ENCODE data around the gene RGS6. TPM values are rescaled to one million over a fixed set of nuclear protein-coding genes. Genes with fewer than 3 reads are reported as not detected.

The RGS6 gene
- total RNA-seq, 3 donors from 2014 or later = 3.4 to 9.2 (median 4.5) TPM

DNA sequence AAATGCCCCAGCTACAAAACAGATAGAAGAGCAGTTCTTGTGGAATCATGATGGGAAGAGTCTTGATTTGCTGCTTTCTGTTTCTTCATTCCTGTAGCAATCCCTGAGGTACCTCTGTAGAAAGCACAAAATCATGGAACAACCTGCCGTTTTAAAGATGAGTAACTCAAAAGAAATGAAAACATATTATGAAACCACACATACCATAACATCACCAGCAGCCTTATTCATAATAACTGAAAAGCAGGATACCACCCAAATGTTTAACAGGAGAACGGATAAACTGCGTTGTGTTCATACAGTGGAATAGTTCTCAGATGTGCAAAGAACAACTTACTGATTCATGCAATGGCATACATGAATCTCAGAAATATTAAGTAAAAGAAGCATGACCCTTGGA is 188.1 kb downstream of the RGS6 start:
- Histone ChIP-seq H3K27me3 (no peaks in the 10 kb centered on the region), H3K36me3 (no peaks in the 10 kb centered on the region), H3K4me3 (no peak overlapping the region), H3K27ac (no peak overlapping the region), H3K9me3 (peaks cover 0 to 1% of the 10 kb centered on the region in 2 donors), H3K4me1 (no peaks in the 10 kb centered on the region)
- TF ChIP-seq POLR2AphosphoS5 (IDR thresholded peaks at IDR 0.05) = no peak
- TF ChIP-seq, protein P1, sequence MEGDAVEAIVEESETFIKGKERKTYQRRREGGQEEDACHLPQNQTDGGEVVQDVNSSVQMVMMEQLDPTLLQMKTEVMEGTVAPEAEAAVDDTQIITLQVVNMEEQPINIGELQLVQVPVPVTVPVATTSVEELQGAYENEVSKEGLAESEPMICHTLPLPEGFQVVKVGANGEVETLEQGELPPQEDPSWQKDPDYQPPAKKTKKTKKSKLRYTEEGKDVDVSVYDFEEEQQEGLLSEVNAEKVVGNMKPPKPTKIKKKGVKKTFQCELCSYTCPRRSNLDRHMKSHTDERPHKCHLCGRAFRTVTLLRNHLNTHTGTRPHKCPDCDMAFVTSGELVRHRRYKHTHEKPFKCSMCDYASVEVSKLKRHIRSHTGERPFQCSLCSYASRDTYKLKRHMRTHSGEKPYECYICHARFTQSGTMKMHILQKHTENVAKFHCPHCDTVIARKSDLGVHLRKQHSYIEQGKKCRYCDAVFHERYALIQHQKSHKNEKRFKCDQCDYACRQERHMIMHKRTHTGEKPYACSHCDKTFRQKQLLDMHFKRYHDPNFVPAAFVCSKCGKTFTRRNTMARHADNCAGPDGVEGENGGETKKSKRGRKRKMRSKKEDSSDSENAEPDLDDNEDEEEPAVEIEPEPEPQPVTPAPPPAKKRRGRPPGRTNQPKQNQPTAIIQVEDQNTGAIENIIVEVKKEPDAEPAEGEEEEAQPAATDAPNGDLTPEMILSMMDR (IDR thresholded peaks at IDR 0.05) = no peak
- TF ChIP-seq POLR2A (IDR thresholded peaks at IDR 0.05) = no peak
- intact Hi-C loops (cut with DNase I; ENCODE audit: low total_unique reads) = loop anchor here (10.0 kb wide), 1 partner anchor 1026 kb away; no protein-coding TSS in a partner anchor
- DNase-seq (ENCODE audit: low spot score in 2 of 2) = no peak

DNA sequence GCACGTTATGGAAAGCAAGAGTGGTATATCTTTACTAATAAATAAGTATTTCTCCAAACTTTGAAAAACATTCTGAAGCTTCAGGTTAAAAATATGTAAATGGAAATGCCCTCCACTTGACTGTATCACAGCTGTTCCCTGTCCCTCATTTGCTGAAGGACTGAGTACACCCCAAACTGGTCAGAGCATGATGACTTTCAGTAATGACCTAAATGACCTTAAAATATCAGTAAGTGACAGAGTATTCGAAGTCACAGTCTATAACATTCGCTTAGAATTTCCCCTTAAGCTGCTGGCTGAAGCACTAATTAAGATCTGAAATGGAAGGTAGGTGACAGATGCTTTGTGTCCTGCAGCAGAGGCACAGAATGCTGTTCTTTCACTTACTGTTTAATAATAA is 191.5 kb downstream of the RGS6 start:
- Histone ChIP-seq H3K27me3 (no peaks in the 10 kb centered on the region), H3K4me3 (no peak overlapping the region), H3K4me1 (no peaks in the 10 kb centered on the region), H3K36me3 (no peaks in the 10 kb centered on the region), H3K27ac (no peak overlapping the region), H3K9me3 (peaks cover 0 to 3% of the 10 kb centered on the region in 2 donors)
- intact Hi-C loops (cut with DNase I; ENCODE audit: low total_unique reads) = loop anchor here (10.0 kb wide), 1 partner anchor 1029 kb away; no protein-coding TSS in a partner anchor
- DNase-seq (ENCODE audit: low spot score in 2 of 2) = no peak
- TF ChIP-seq POLR2A (IDR thresholded peaks at IDR 0.05) (no peak), POLR2AphosphoS5 (IDR thresholded peaks at IDR 0.05) (no peak)
- TF ChIP-seq, protein P1 (IDR thresholded peaks at IDR 0.05) = no peak

DNA sequence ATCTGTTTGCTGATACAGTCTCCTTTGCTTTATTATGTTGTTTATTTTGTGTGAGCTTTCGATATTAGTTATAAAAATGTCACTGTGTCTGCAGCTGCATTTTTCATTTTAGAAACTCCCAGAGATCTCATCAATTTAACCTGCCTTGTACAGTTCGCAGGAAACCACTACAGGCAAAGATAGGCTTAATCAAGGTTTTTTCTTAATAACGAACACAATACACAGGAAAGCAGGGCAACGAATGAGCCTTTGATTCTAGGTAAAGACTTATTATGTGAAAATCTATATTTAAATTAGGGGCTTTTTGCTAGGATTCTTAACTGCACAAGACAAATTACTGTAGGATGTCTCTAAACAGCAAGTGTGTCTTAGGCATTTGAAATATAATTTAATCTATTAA is 191.9 kb downstream of the RGS6 start:
- DNase-seq (ENCODE audit: low spot score in 2 of 2) = no peak
- H3K27ac ChIP-seq = no peak overlapping the region
- peaks cover 0 to 3% of the 10 kb centered on the region in 2 donors for H3K9me3 ChIP-seq
- H3K36me3 ChIP-seq = no peaks in the 10 kb centered on the region
- no peaks in the 10 kb centered on the region for H3K4me1 ChIP-seq
- no peaks in the 10 kb centered on the region for H3K27me3 ChIP-seq
- TF ChIP-seq POLR2A (IDR thresholded peaks at IDR 0.05) (no peak), POLR2AphosphoS5 (IDR thresholded peaks at IDR 0.05) (no peak)
- TF ChIP-seq, protein P1 (IDR thresholded peaks at IDR 0.05) = no peak
- intact Hi-C loops (cut with DNase I; ENCODE audit: low total_unique reads) = loop anchor here (10.0 kb wide), 1 partner anchor 1029 kb away; no protein-coding TSS in a partner anchor
- H3K4me3 ChIP-seq = no peak overlapping the region

DNA sequence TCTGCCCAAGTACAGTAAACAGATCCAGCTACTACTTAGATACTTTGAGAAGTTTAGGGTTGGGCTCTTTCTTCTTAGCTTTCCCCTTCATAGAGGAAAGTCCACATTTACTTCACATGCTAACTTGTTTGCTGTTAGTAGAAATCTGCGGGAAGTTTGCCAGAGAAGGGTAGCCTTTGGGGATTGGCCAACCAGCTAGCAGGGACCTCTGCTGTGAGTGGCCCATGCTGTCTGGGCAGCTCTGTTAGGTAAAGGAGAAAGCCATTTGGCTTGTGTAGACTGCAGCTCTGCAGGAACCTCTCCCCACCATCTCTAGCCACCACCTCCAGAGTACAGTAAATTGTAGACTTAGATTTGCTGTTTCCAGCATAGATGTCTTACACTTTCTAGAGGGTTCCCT is 193.9 kb downstream of the RGS6 start:
- H3K27me3 ChIP-seq = no peaks in the 10 kb centered on the region
- H3K27ac ChIP-seq = no peak overlapping the region
- no peak for DNase-seq (ENCODE audit: low spot score in 2 of 2)
- TF ChIP-seq, protein P1 (IDR thresholded peaks at IDR 0.05) = no peak
- TF ChIP-seq POLR2AphosphoS5 (IDR thresholded peaks at IDR 0.05) = no peak
- no peak for TF ChIP-seq POLR2A (IDR thresholded peaks at IDR 0.05)
- no peaks in the 10 kb centered on the region for H3K36me3 ChIP-seq
- no peaks in the 10 kb centered on the region for H3K4me1 ChIP-seq
- H3K4me3 ChIP-seq = no peak overlapping the region
- intact Hi-C loops (cut with DNase I; ENCODE audit: low total_unique reads) = loop anchor here (10.0 kb wide), 1 partner anchor 1031 kb away; no protein-coding TSS in a partner anchor
- peaks cover 0 to 3% of the 10 kb centered on the region in 2 donors for H3K9me3 ChIP-seq

DNA sequence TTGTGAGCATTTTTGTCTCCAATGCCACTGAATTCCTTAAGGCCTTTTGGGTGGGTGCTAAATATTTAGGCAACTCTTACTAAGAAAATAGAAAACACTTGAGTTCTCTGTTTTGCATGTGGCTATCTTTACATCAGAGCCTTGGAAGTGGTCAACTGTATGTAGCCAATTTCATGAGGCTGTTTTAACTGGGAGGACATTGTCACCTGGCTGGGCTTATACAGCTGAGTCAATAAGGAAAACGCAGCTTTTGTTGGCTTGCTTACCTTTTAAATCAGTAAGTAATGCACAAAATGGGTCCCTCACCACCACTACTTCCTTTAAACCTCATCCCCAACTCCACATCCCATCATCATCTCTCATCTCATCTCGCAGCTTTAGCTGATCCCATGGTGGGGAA is 194.3 kb downstream of the RGS6 start:
- TF ChIP-seq, protein P1 (IDR thresholded peaks at IDR 0.05) = no peak
- no peak for TF ChIP-seq POLR2AphosphoS5 (IDR thresholded peaks at IDR 0.05)
- TF ChIP-seq POLR2A (IDR thresholded peaks at IDR 0.05) = no peak
- Histone ChIP-seq H3K4me1 (no peaks in the 10 kb centered on the region), H3K27ac (no peak overlapping the region), H3K9me3 (peaks cover 0 to 3% of the 10 kb centered on the region in 2 donors), H3K36me3 (no peaks in the 10 kb centered on the region), H3K27me3 (no peaks in the 10 kb centered on the region), H3K4me3 (no peak overlapping the region)
- intact Hi-C loops (cut with DNase I; ENCODE audit: low total_unique reads) = loop anchor here (10.0 kb wide), 1 partner anchor 1032 kb away; no protein-coding TSS in a partner anchor
- DNase-seq (ENCODE audit: low spot score in 2 of 2) = no peak

Data from breast epithelium (tissue), 4 donors.